NCI-H2171 (cell line): ENCODE measurements around the gene LONP2.
"Not testable (repeated sequence)": the region's sequence is repeated elsewhere in the genome, so short reads cannot be mapped to it uniquely, and the experiment has no call there.

Experiments used
- DNase-seq: peaks from one replicate; lab custom pipeline; 2025; lab: John Stamatoyannopoulos, UW

LONP2 gene

GRCh38 chr16:48342591-48342990 is 98.5 kb downstream of the LONP2 start:
- no peak for DNase-seq

DNA sequence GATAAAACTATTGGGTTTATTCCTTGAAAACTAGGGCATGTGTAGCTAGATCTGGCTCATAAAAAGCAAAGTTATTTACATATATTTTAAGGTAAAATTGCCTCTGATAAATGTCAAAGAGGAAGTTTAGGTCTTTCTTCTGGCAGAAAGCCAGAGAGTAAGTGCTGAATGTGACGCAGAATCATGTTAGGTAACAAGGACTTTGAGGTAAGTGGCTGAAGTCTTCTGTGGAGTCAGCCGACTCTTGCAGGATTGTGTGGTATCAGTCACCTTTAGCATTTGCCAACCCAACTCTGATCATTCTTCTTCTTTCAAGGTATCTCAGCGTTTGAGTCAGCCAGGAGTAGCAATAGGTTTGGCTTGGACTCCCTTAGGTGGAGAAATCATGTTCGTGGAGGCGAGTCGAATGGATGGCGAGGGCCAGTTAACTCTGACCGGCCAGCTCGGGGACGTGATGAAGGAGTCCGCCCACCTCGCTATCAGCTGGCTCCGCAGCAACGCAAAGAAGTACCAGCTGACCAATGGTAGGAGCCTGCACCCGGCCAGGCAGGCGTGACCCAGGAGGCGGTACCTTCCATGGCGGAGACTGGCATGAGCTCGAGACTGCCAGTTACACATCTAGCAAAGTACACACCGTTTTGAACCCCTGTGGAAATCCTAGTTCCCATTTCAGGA is 103.2 kb downstream of the LONP2 start:
- no peak for DNase-seq

- peak; percentile 84 for DNase-seq
Observed at GRCh38 chr16:48347980-48348379, 103.9 kb downstream of the LONP2 start.

DNA sequence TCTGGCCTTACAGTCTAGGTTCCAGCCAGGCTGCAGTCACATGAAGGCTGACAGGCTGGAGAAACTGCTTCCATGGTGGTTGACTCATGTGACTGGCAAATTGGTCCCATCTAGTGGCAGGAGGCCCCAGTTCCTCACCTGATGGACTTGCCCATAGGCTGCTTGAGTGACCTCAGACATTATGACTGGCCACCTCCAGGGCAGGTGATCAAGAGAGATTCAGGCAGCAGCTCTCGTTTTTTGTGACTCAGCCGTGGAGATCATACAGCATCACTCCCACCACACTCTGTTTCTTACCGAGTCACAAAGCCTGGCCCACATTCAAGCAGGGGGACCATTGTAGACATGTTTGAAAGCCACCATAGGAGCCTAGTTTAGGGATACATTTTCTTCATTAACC is 106.6 kb downstream of the LONP2 start:
- DNase-seq: no peak

- DNase-seq: no peak
Observed at GRCh38 chr16:48352648-48353390, 108.7 kb downstream of the LONP2 start.

DNA sequence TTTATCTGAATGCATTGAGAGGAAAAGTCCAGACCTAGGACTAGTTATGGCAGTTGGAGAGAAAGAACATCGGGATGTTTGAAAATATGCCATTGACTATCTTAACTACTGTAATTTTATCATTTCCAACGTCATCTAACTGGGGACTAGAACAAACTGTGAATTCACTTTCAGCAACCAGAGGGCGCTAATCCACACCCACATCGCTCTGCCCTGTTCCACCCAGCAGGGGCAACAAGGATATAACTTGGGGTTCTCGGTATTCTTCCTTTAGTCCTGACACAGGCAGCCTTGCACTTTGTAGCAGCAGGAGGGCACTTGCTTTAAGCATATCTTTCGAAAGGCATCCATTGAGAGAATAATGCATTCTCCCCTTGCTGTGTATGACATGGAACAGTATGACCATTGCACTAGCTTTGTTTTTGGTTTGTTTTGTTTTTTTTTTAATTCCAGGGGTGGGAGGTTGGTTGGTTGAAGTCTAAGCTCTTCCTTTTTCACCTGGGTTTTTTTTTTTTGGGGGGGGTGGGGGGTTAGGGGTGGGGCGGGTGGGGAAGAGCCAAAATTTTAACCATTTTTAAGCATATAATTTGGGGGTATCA is 109.6 kb downstream of the LONP2 start:
- peak; percentile 26 for DNase-seq

DNA sequence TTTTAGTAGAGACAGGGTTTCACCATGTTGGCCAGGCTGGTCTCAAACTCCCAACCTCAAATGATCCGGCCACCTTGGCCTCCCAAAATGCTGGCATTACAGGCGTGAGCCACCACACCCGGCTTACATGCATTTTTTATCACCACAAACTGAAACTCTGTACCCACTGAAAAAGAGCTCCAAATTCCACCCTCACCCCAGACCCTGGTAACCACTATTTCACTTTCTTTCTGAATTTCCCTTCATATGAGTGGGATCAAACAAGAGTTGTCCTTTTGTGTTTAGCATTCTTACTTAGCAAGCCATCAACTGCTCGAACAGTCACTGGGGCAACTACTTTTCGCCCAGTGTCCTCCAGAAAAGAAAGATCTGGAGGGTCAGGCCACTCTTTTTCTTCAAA is 110.3 kb downstream of the LONP2 start:
- not testable (repeated sequence) for DNase-seq

DNA sequence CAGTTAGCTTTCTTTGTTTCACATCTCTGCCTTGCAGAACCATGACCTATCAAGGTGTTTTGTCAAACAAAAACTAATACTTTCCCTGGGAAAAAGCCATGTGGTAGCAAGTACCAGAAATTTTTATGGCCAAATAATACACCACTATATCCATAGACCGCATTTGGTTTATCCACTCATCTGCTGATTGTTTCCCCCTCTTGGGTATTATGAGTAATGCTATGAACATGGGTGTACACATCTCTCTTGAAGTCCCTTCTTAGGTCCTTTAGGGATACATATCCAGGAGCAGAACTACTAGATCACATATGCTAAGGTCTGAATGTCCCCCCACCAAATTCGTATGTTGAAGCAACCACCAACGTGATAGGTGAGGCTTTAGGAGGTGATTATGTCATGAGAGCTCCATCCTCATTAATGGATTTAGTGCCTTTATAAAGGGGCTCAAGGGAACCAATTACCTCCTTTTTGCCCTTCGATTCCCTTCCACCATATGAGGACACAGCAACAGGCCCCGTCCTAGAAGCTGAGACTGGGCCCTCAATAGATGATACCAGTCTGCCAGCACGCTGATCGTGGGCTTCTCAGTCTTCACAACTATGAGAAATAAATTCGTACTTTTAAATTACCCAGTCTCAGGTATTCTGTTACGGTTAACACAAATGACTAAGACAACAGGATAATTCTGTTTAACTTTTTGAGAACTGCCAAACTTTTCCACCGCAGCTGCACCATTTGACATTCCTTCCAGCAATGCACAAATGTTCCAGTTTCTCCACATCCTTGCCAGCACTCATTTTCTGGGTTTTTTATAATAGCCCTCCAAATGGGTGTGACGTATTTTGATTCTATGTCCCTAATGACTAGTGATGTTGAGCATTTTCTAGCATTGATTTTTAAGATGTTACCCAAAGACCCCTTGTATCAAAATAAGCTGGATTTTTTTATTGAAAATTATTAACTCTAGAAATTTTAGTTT is 111.1 kb downstream of the LONP2 start:
- DNase-seq: no peak

- no peak for DNase-seq
Observed at GRCh38 chr16:48356633-48357376, 112.7 kb downstream of the LONP2 start.

- DNase-seq: no peak
Observed at GRCh38 chr16:48358419-48358818, 114.3 kb downstream of the LONP2 start.

- DNase-seq: no peak
Observed at GRCh38 chr16:48359983-48360382, 115.9 kb downstream of the LONP2 start.

- DNase-seq: no peak
Observed at GRCh38 chr16:48361012-48361411, 116.9 kb downstream of the LONP2 start.

GRCh38 chr16:48361540-48362144 is 117.5 kb downstream of the LONP2 start:
- DNase-seq: no peak

- no peak for DNase-seq
Observed at GRCh38 chr16:48365025-48365600, 121.0 kb downstream of the LONP2 start.

DNA sequence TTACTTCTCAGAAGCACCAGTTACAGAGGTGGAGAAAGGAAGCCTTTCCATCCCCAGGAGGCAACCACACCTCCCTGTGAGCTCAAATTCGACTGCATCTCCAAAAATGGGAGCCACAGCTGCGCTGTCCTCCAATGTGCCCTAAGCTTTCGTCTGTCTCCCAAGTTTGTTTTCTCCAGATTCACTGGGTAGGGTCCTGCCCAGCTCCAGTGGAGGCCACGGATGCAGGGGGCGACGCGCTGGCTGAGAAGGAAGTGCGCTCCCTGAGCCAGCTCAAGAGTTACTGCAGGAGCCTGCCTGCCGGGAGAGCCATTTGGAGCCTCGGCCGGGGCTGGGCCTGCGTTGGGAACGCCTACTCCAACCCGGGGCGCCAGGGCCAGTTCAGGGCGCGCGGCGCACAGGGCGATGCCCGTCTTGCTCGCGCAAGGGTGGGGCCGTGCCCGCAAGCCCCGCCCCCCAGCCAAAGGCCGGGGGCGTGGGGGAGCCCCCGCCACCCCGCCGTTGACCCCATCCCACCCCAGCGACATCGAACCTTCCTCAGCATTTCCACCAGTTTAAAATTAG is 121.6 kb downstream of the LONP2 start:
- peak; percentile 74 for DNase-seq

DNA sequence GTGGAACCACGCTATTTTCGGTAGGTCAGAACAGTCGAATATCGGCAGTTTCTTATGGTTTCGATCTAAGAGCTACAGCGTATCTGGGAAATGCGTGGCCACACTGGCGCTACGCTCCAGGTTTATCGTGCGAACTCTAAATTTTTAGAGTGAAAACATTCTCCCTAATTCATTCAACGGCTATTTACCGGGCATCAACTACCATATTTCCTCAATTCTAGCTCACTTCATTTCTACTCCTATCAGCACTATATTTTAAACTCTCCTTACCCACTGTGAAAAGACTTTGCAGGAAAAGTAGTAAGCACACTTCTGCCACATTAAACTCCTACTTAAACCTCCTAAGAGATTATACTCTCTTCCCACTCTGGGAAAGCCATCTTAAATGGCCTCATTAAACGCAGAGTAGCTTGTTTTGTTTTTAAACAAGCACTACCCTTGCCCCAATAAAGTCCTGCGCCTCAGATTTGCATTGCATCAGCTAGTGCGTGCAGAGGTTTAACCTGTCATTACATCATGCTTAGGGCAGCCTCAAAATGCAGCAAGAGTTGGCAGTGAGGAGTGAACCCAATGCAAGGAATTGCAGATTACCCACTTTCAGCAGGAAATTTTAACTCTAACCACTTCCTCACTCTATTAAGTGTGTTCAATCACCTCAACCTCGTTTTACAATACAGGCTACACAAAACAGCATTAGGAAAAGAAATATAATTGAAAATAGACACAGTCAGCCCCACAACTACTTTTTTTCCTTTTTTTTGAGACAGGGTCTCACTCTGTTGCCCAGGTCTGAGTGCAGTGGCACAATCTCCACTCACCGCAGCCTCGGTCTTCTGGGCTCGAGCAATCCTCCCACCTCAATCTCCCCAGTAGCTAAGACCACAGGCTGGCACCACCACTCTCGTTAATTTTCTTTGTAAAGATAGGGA is 122.3 kb downstream of the LONP2 start:
- peak; percentile 8 for DNase-seq

DNA sequence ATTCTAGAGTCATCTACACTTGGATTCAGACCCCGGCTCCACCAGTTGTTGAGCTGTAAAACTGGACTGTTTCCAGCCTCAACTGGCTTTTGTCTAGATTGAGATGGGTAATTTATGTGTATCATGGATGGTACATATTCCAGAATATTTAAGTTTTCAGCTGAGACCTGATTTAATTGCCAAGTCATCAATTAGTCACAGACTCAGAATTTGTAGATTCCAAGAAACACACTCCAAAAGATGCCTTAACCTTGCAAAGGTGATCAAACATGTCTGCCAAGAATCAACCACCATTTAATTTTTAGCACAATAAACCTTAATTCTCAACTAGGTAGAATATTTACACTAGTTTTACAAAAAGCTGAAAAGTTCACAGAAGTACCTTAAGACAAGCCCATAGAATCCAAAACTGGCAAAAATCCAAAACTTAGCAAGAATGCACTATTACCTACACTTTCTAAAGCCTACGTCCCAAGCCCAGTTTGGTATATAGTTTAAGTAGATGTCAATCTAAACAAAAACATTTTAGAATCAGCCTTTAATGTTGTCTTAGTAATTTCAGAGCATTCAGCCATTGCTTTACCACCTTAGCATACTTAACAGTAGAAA is 123.4 kb downstream of the LONP2 start:
- DNase-seq: no peak

DNA sequence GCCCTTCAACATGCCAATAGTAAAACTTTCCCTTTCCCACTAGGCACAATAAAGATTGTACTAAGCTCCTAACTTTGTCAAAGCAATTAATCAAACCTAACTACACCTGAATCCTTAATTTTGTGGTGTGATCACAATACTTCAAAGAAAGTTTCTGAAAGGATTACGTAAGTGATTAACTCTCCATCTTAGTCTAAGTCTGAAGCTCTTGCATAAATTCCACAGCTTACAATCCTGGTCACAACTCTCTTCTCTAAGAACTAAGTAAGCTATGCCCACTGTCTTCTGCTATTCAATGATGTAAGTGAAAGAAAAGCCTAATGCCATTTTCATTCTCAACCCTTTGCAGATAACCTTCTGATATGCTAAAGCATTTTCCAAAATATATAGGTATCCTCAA is 125.7 kb downstream of the LONP2 start:
- no peak for DNase-seq

- DNase-seq: no peak
Observed at GRCh38 chr16:48370229-48370628, 126.1 kb downstream of the LONP2 start.
